Measurements from ENCODE around the gene MAP3K3.

MAP3K3 gene

GRCh38 chr17:63697341-63698286 lies 75.4 kb downstream of the MAP3K3 start:
- DNase-seq (ENCODE audit: extremely low read depth, low read depth) = no peak
- TF ChIP-seq, protein P1, sequence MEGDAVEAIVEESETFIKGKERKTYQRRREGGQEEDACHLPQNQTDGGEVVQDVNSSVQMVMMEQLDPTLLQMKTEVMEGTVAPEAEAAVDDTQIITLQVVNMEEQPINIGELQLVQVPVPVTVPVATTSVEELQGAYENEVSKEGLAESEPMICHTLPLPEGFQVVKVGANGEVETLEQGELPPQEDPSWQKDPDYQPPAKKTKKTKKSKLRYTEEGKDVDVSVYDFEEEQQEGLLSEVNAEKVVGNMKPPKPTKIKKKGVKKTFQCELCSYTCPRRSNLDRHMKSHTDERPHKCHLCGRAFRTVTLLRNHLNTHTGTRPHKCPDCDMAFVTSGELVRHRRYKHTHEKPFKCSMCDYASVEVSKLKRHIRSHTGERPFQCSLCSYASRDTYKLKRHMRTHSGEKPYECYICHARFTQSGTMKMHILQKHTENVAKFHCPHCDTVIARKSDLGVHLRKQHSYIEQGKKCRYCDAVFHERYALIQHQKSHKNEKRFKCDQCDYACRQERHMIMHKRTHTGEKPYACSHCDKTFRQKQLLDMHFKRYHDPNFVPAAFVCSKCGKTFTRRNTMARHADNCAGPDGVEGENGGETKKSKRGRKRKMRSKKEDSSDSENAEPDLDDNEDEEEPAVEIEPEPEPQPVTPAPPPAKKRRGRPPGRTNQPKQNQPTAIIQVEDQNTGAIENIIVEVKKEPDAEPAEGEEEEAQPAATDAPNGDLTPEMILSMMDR (IDR thresholded peaks at IDR 0.05; ENCODE audit: low read depth, low read length) = peak; percentile 35

DNA sequence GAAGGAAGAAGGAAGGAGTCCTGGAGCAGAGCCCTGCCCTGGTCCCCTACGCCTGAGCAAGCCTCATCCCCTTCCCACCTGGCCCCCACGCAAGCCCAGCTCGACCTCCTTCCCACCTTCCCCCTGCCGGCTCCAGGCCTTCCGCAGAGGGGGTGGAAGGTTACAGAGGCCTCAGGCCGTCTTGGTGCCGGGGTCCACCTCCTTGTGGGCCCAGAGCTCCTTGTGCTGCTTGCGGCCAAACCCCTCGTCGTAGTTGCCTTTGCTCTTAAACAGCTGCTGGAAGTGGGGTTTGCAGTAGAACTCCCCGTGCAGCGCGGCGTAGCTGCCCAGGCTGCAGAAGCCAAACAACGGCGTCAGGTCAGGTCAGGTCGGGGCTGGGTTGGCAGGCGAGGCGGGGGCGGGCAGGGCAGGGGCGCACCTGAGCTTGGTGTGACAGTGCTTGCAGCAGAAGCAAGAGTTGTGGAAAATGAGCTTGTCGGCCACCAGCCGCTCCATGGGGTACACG lies 76.2 kb downstream of the MAP3K3 start:
- TF ChIP-seq, protein P1 (IDR thresholded peaks at IDR 0.05; ENCODE audit: low read depth, low read length) = no peak
- DNase-seq (ENCODE audit: extremely low read depth, low read depth) = no peak

DNA sequence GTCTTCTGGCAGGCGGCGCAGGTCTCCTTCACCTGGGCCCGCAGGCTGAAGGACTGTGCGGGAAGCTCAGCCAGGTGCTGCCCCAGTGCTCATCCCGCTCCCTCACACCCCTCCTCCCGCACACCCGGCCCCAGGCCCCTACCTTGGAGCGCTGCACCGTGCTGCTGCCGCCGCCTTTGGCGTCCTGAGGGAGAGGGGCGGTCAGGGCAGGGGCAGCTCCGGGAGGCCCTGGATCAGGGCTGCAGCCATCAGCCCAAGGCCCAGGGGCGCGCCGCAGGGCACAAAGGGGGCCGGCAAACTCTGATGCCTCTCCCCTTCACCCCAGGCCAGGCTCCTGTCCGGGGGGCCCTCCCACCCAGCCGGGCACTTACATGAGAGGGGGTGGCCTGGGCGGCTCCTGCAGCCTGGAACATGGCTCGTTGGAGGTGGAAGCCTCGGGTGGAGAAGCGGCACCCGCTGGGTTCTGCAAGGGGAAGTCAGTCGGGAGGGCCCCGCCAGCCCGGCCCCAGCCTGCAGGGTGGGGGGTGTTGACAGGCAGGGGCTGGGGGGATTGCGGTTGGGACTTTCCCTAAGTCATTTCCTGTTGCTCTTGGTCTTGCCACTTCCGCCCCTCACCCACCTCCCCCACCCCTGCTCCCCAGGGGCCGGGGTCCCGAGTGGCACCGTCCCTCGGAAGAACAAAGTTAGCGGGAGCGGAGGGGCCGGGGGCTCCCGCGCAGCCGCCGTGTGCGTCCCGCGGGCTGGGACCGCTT lies 76.8 kb downstream of the MAP3K3 start:
- no peak for DNase-seq (ENCODE audit: extremely low read depth, low read depth)
- TF ChIP-seq, protein P1 (IDR thresholded peaks at IDR 0.05; ENCODE audit: low read depth, low read length) = no peak

GRCh38 chr17:63699638-63700527 lies 77.7 kb downstream of the MAP3K3 start, which contains the start of gene LIMD2:
TSS of gene LIMD2 (minus strand) at chr17:63700125. CDS start at chr17:63699298, 827 bp downstream.
- DNase-seq (ENCODE audit: extremely low read depth, low read depth) = no peak

DNA sequence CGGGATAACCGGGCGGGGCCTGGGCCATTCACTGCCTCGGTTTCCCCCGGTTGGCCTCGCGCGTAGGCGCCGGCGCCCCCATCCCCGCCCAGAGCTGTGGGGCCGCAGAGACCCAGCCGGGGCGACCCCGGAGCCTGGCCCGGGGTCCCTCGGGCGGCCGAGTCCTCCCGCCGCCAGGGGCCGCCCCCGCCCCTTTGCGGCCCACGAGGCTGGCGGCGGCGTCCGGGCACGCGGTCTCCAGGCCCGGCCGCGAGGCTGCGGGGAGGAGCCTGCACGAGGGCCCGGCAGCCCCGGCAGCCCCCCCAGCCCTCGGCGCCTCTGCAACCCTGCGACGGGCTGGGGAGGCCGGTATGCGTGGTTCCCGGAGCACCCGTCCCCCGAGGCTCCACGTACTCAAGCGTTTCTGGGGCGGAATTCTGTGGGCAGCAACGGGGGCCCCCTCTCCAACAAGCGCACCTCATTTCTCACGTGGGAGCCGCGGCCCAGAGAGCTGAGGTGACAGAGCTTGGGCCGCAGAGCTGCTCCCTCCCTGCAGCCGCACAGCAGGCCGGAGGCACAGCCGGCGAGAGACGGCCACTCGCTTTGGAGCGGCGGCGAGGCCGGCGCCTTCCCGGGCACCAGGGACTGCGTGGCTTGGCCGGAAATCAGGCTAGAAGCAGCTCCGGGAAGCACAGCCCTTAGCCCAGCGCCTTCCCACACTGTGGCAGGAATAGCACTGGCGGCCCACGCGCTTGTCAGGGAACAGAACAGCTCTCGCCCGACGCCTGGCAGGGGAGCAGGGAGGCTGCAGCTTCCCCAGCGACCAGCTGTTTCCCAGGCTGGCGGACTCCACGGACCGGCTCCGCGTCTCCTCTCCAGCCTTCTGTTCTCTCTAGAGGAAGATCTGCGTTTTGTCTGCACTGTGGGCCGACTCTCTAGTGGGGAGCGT lies 78.6 kb downstream of the MAP3K3 start:
- no peak for DNase-seq (ENCODE audit: extremely low read depth, low read depth)
- TF ChIP-seq, protein P1 (IDR thresholded peaks at IDR 0.05; ENCODE audit: low read depth, low read length) = no peak

More at GRCh38 chr17:63699638-63700527, 77.7 kb downstream of the MAP3K3 start, which contains the start of gene LIMD2:
- TF ChIP-seq, protein P1 (IDR thresholded peaks at IDR 0.05; ENCODE audit: low read depth, low read length) = no peak

DNA sequence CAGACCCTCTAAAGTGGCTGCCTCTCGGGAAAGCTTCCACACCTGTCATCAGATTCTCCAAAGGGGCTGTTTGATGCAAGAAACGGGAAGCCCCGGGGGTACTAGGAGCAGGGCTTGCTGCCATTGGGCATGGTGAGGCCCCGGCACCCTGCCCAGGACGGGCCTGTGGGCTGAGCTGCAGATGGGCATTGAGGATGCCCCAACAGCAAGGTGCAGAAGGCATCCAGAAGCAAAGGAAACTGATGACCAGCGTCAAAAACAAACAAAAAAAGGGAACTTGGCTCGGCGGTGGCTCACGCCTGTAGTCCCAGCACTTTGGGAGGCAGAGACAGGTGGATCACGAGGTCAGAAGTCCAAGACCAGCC lies 79.2 kb downstream of the MAP3K3 start:
- TF ChIP-seq, protein P1 (IDR thresholded peaks at IDR 0.05; ENCODE audit: low read depth, low read length) = no peak
- no peak for DNase-seq (ENCODE audit: extremely low read depth, low read depth)
